Measurements from ENCODE around the gene HES3. TPM values are rescaled to one million over a fixed set of nuclear protein-coding genes. Genes with fewer than 3 reads are reported as not detected.

The HES3 gene
- total and polyA plus RNA-seq, 2 of the 4 experiments (the other 2 are of a cell fraction) = not detected

DNA sequence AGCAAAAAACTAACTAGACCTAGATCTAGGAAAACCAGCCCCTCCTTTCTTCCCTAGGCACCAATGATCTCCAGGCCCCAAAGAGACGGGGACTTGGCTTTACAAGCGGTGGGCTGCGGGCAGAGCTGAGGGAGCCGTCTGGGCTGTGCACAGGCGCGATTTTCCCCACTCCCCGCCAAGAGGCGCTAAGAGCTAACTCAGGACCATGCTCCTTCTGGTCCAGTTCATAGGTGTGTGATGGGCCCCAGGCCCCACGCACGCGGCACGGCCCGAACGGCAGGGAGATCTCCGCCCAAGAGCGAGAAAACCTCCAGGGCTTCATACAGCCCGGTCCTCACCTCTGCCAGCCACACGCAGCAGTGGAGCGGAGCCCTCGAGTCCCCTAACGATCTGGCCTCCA, 24.4 kb downstream of the HES3 start:
- no peak for ATAC-seq (ENCODE audit: low read depth)

More for the DNA sequence above, 24.4 kb downstream of the HES3 start:
- Histone ChIP-seq H2BK120ac (ENCODE audit: low read depth, low read length) (no peak overlapping the region), H3K79me1 (ENCODE audit: low read depth in 1 of 2, low read length in 2 of 2) (peaks cover 0 to 13% of the 10 kb centered on the region in 2 experiments; a peak in 1 of 4 replicates), H3K36me3 (ENCODE audit: control insufficient read depth, insufficient read depth, low read length) (no peaks in the 10 kb centered on the region), H4K5ac (ENCODE audit: low read depth, low read length) (no peak overlapping the region), H3K56ac (ENCODE audit: extremely low read depth, insufficient read depth, low read length) (no peak overlapping the region), H3K4me1 (ENCODE audit: control insufficient read depth, insufficient read depth, low read length) (peaks cover 15% of the 10 kb centered on the region), H4K91ac (ENCODE audit: insufficient read depth, low read depth, low read length) (no peak overlapping the region), H3K27ac (ENCODE audit: insufficient read depth, low read length) (no peak overlapping the region), H2AK5ac (ENCODE audit: low read depth, low read length) (no peak overlapping the region), H3K23ac (ENCODE audit: low read depth, low read length) (no peak overlapping the region), H2BK15ac (ENCODE audit: low read depth, low read length) (no peak overlapping the region), H4K20me1 (ENCODE audit: insufficient read depth, low read length) (peaks cover 8% of the 10 kb centered on the region; the same call in 1 of the 2 replicates), H3K27me3 (ENCODE audit: control insufficient read depth, insufficient read depth, low read length) (no peaks in the 10 kb centered on the region), H2BK5ac (ENCODE audit: low read depth, low read length, poor library complexity, severe bottlenecking) (no peak overlapping the region), H3K9me3 (ENCODE audit: control insufficient read depth, insufficient read depth, low read length) (no peaks in the 10 kb centered on the region), H3K4ac (ENCODE audit: low read depth, low read length) (no peak overlapping the region), H3K9me1 (ENCODE audit: insufficient read depth, low read length) (peaks cover 7% of the 10 kb centered on the region; the same call in 1 of the 2 replicates), H3K18ac (ENCODE audit: low read depth, low read length) (no peak overlapping the region), H3K14ac (replicated peaks; ENCODE audit: low read depth, low read length) (no peak overlapping the region), H3K4me2 (ENCODE audit: low read depth, low read length) (no peak overlapping the region), H2AK9ac (replicated peaks; ENCODE audit: low read depth, low read length, poor library complexity) (no peak overlapping the region), H3K4me3 (ENCODE audit: insufficient read depth, low read depth, low read length) (no peak overlapping the region), H3K9ac (ENCODE audit: low read depth, low read length) (no peak overlapping the region), H4K8ac (ENCODE audit: low read depth in 2 of 2, low read length in 2 of 2) (no peak overlapping the region), H2AFZ (replicated peaks; ENCODE audit: low read length, poor library complexity) (no peak overlapping the region), H2BK20ac (ENCODE audit: low read depth, low read length) (no peak overlapping the region)
- DNase-seq = no peak
- no peak for TF ChIP-seq MXI1 (IDR thresholded peaks at IDR 0.05; ENCODE audit: borderline replicate concordance, low read depth, low read length)
- TF ChIP-seq SMC3 (IDR thresholded peaks at IDR 0.05; ENCODE audit: low read depth, low read length) = no peak
- no peak for TF ChIP-seq RAD21 (IDR thresholded peaks at IDR 0.05; ENCODE audit: low read length)
- TF ChIP-seq CEBPB (IDR thresholded peaks at IDR 0.05; ENCODE audit: low read depth, low read length) = no peak
- TF ChIP-seq ELK1 (IDR thresholded peaks at IDR 0.05; ENCODE audit: borderline replicate concordance, low read depth, low read length) = no peak
- no peak for TF ChIP-seq BHLHE40 (IDR thresholded peaks at IDR 0.05; ENCODE audit: low read depth, low read length)
- no peak for TF ChIP-seq RFX5 (IDR thresholded peaks at IDR 0.05; ENCODE audit: low read depth, low read length)
- TF ChIP-seq CTCF (conservative IDR thresholded peaks at IDR 0.05; ENCODE audit: low read depth, low read length) = no peak
- no peak for TF ChIP-seq FOS (IDR thresholded peaks at IDR 0.05; ENCODE audit: low read depth, low read length)
- no peak for TF ChIP-seq RCOR1 (IDR thresholded peaks at IDR 0.05; ENCODE audit: insufficient replicate concordance, low read length)
- TF ChIP-seq MAFK (IDR thresholded peaks at IDR 0.05; ENCODE audit: low read depth, low read length) = no peak
- TF ChIP-seq POLR2A (IDR thresholded peaks at IDR 0.05; ENCODE audit: low read depth, low read length) = no peak
- TF ChIP-seq NFE2L2 (IDR thresholded peaks at IDR 0.05; ENCODE audit: low read depth, low read length) = no peak
- TF ChIP-seq MAZ (IDR thresholded peaks at IDR 0.05; ENCODE audit: borderline replicate concordance, low read depth, low read length) = no peak
- no peak for TF ChIP-seq CHD1 (IDR thresholded peaks at IDR 0.05; ENCODE audit: low read depth, low read length)
- TF ChIP-seq, protein P1, sequence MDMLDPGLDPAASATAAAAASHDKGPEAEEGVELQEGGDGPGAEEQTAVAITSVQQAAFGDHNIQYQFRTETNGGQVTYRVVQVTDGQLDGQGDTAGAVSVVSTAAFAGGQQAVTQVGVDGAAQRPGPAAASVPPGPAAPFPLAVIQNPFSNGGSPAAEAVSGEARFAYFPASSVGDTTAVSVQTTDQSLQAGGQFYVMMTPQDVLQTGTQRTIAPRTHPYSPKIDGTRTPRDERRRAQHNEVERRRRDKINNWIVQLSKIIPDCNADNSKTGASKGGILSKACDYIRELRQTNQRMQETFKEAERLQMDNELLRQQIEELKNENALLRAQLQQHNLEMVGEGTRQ (IDR thresholded peaks at IDR 0.05; ENCODE audit: low read depth, low read length) = no peak
- dilution Hi-C loops (cut with HindIII; ENCODE audit: low sequenced_read_pairs, unreplicated experiment) = no loop called here
- intact Hi-C loops (cut with micrococcal nuclease) = no loop called here
- 73% methylated on average over 5 of the region's 21 CpGs; no CpG with 5 or more reads in 1 of the 2 experiments for WGBS, 2 experiments (ENCODE audit: extremely low coverage in 2 of 2, insufficient read length in 1 of 2)
- POLR2A ChIA-PET (ENCODE audit: unreplicated experiment) = no interaction called here
- no TSS peak for BruUV-seq (replicated peaks)
- CTCF ChIA-PET = interaction anchor here (0.9 kb wide), 1 partner anchor 75 kb away, joined by 3 read pairs; no protein-coding TSS in a partner anchor
- in situ Hi-C loops (cut with MboI; ENCODE audit: low sequenced_read_pairs) = no loop called here

All from IMR-90 (cell line).